HepG2 (cell line): Measurements from ENCODE around the gene SH2D3C.

Experiments
- ARHGAP35 ChIP-seq: sonication (generic); formaldehyde crosslinking; IDR thresholded peaks from 2 replicates; pipeline ENCODE4 v1.9.0; 2022; ENCODE audit warnings: mild to moderate bottlenecking, inconsistent platforms, moderate library complexity, missing genetic modification reagents, borderline replicate concordance
- CBFB ChIP-seq: sonication (generic); formaldehyde crosslinking; IDR thresholded peaks from 2 replicates; pipeline ENCODE4 v1.4.0; 2020; ENCODE audit warnings: missing genetic modification reagents
- KDM5B ChIP-seq: sonication (generic); formaldehyde crosslinking; IDR thresholded peaks from 2 replicates; pipeline ENCODE4 v1.4.0; 2020; ENCODE audit warnings: missing genetic modification reagents, mild to moderate bottlenecking, borderline replicate concordance
- MAZ ChIP-seq, 2 experiments: sonication (generic) in 1 of 2; formaldehyde crosslinking in 1 of 2; IDR thresholded peaks; 2 replicates each; pipeline versions ENCODE4 v1.5.0 to v1.6.1; 2012 to 2020; ENCODE audit warnings: low read depth in 2 of 2, mild to moderate bottlenecking in 2 of 2, borderline replicate concordance in 1 of 2, improper control_type of control experiment in 1 of 2, low read length in 1 of 2, missing genetic modification reagents in 1 of 2, moderate library complexity in 1 of 2
- PHF8 ChIP-seq: sonication (generic); formaldehyde crosslinking; IDR thresholded peaks from 2 replicates; pipeline ENCODE4 v1.5.0; 2020; ENCODE audit warnings: missing genetic modification reagents
- POLR2AphosphoS5 ChIP-seq: IDR thresholded peaks from 2 replicates; pipeline ENCODE4 v1.6.1; 2012; ENCODE audit warnings: low read depth, low read length
- PRPF4 ChIP-seq: fragments of 200-400 bp; formaldehyde crosslinking; IDR thresholded peaks from 2 replicates; pipeline ENCODE4 v1.6.1; 2016; ENCODE audit warnings: low read length, low read depth; ENCODE audit not compliant: poor library complexity, severe bottlenecking
- SRSF1 ChIP-seq: fragments of 200-400 bp; formaldehyde crosslinking; optimal IDR thresholded peaks from 2 replicates; pipeline ENCODE3; 2017; ENCODE audit warnings: mild to moderate bottlenecking, low read depth, low read length, moderate library complexity
- ZNF350 ChIP-seq: sonication (generic); formaldehyde crosslinking; IDR thresholded peaks from 2 replicates; pipeline ENCODE4 v1.4.0; 2020; ENCODE audit warnings: mild to moderate bottlenecking, low read depth, missing genetic modification reagents, borderline replicate concordance
- ZNF556 ChIP-seq: sonication (generic); formaldehyde crosslinking; IDR thresholded peaks from 2 replicates; pipeline ENCODE4 v1.4.0; 2020; ENCODE audit warnings: mild to moderate bottlenecking, missing genetic modification reagents, borderline replicate concordance
- TF ChIP-seq, protein P1 (sequence below): sonication (generic); formaldehyde crosslinking; IDR thresholded peaks from 2 replicates; pipeline ENCODE4 v1.5.0; 2020; ENCODE audit warnings: mild to moderate bottlenecking, missing genetic modification reagents, moderate library complexity
- TF ChIP-seq, protein P2 (sequence below): IDR thresholded peaks from 2 replicates; pipeline ENCODE4 v1.6.1; 2016; ENCODE audit warnings: low read depth

DNA sequence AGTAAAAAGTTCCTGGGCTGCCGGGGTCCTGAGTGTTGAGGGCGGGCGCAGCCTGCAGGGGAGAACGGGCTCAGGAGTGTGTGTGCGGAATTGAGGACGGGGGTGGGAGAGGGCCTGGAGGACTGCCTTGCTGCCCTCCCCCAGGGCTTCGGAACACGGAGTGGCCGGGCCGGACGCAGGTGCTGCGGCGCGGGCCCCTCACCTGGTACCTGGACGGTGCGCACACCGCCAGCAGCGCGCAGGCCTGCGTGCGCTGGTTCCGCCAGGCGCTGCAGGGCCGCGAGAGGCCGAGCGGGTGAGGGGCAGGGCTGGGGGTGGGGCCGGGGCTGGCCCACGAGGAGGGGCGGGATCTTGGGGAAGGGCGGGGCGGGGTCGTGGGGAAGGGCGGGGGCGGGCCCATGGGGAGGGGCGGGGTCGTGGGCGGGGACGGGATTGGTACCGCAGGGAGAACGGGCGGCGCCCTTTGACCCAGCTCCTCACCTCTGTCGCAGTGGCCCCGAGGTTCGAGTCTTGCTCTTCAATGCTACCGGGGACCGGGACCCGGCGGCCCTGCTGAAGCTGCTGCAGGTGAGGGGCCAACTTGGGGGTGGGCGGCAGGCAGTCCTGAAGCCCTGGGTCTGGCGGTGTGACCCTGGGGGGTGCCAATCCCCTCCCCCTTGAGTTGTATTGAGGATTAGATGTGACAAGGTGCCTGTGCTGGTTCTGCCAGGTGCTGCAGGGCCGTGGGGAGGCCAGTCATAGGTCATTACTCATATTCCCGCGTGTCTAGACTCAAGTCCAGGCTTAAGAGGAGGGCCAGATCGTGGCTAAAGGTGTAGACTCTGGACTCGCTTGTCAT, 31.3 kb upstream of the SH2D3C start:
- no peak for TF ChIP-seq MAZ (IDR thresholded peaks at IDR 0.05; ENCODE audit: borderline replicate concordance, low read depth, low read length)
- no peak for TF ChIP-seq MAZ (CRISPR knock-in tag; IDR thresholded peaks at IDR 0.05; ENCODE audit: low read depth)
- no peak for TF ChIP-seq PRPF4
- TF ChIP-seq, protein P1, sequence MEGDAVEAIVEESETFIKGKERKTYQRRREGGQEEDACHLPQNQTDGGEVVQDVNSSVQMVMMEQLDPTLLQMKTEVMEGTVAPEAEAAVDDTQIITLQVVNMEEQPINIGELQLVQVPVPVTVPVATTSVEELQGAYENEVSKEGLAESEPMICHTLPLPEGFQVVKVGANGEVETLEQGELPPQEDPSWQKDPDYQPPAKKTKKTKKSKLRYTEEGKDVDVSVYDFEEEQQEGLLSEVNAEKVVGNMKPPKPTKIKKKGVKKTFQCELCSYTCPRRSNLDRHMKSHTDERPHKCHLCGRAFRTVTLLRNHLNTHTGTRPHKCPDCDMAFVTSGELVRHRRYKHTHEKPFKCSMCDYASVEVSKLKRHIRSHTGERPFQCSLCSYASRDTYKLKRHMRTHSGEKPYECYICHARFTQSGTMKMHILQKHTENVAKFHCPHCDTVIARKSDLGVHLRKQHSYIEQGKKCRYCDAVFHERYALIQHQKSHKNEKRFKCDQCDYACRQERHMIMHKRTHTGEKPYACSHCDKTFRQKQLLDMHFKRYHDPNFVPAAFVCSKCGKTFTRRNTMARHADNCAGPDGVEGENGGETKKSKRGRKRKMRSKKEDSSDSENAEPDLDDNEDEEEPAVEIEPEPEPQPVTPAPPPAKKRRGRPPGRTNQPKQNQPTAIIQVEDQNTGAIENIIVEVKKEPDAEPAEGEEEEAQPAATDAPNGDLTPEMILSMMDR (CRISPR knock-in tag) = no peak
- TF ChIP-seq CBFB = no peak
- TF ChIP-seq ZNF350 (CRISPR knock-in tag) = no peak
- no peak for TF ChIP-seq SRSF1
- no peak for TF ChIP-seq ZNF556
- no peak for TF ChIP-seq KDM5B (CRISPR knock-in tag)
- no peak for TF ChIP-seq POLR2AphosphoS5
- no peak for TF ChIP-seq PHF8
- no peak for TF ChIP-seq ARHGAP35 (CRISPR knock-in tag)
- TF ChIP-seq, protein P2, sequence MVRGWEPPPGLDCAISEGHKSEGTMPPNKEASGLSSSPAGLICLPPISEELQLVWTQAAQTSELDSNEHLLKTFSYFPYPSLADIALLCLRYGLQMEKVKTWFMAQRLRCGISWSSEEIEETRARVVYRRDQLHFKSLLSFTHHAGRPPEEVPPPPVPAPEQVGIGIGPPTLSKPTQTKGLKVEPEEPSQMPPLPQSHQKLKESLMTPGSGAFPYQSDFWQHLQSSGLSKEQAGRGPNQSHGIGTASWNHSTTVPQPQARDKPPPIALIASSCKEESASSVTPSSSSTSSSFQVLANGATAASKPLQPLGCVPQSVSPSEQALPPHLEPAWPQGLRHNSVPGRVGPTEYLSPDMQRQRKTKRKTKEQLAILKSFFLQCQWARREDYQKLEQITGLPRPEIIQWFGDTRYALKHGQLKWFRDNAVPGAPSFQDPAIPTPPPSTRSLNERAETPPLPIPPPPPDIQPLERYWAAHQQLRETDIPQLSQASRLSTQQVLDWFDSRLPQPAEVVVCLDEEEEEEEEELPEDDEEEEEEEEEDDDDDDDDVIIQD (CRISPR knock-in tag) = no peak
